Right lung (tissue), 5 donors: ENCODE results near the gene SLC25A34. TPM values are rescaled to one million over a fixed set of nuclear protein-coding genes. Genes with fewer than 3 reads are reported as not detected.

Experiments used
- DNase-seq, 2 donors: peaks; one replicate each; pipeline ENCODE4 v3.0.0-alpha.2; 2013
- polyA plus RNA-seq, 5 donors: library from polyadenylated mRNA; unstranded; fragments of 120-200 nt; gene quantifications; one replicate each; pipeline versions ENCODE4 v1.2.1 to v1.2.3, GENCODE V29; 2013; ENCODE audit warnings: inconsistent platforms in 1 of 5, low replicate concordance in 1 of 5; ENCODE audit not compliant: insufficient read length in 5 of 5, insufficient read depth in 1 of 5

Gene SLC25A34
- polyA plus RNA-seq, 5 donors, result 2.8 to 5.6 (median 4.2) TPM

DNA sequence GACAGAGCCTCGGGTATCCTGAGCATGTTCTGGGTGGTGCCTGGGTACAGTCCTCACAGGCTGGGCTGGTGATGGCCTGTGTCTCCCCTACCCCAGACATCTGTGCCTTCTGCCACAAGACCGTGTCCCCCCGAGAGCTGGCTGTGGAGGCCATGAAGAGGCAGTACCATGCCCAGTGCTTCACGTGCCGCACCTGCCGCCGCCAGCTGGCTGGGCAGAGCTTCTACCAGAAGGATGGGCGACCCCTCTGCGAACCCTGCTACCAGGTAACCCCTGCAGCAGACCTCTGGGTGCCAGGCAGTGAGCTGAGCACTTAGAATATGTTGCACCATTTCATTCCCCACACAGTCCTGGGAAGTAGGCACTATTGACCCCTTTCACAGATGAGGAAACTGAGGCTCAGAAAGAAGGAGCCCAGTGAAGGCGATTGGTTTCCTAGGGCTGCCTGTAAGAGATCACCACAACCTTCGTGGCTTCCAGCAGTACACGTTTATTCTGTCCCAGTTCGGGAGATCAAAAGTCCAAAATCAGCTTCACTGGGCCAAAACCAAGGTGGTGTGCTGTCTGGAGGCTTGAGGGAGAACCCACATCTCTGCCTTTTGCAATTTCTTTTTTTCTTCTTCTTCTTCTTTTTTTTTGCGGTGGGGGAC, 34.4 kb downstream of the SLC25A34 start:
- no peak for DNase-seq

DNA sequence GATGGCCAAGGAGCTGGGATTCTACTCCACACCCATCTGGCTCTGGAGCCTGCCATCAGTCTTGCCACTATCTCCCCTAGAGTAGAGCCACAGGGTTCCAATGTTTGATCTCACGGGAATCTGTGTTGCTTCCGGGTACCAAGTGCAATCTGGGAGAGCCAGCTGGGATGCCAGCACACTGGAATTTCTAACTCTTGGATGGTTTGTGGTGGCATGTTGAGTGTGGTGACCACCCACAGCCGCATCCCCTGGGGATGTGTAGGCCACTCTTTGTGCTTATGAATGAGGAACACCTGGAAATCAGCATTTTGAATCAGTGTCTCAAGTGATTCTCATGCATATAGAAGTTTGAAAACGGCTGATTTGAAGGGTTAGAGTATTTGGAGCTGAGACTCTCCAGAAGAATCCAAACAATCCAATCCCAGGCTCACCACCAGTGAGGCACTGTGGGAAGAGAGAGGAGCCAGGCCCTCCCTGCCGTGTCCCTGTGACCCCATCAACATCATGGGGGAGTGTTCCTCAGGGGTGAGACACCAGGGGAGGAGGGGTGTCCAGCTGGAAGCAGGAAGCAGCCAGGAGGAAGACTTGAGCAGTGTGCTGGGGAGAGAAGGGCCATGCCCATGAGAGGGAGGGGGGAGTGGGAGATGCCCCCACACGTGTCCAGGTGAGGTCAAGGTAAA, 35.9 kb downstream of the SLC25A34 start:
- no peak for DNase-seq

DNA sequence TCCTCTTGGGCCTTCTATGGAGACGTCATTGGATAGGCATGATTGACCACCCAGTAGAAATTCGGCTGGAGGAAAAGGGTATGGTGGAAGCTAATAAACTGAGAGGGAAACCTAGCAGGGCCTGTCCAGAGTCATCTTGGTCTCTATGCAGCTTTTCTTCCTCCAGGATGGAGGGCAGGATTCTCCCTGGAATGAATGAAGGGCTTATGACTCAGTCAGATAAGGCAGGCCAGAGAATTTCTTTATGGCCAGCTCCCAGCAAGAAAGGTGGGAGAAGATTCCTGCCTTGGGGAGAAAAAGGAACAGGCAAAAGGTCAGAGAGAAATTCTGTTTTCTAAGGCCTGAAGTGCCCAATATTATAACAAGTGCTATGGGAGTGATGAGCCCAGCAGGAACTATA, 39.6 kb downstream of the SLC25A34 start:
- DNase-seq, result no peak

DNA sequence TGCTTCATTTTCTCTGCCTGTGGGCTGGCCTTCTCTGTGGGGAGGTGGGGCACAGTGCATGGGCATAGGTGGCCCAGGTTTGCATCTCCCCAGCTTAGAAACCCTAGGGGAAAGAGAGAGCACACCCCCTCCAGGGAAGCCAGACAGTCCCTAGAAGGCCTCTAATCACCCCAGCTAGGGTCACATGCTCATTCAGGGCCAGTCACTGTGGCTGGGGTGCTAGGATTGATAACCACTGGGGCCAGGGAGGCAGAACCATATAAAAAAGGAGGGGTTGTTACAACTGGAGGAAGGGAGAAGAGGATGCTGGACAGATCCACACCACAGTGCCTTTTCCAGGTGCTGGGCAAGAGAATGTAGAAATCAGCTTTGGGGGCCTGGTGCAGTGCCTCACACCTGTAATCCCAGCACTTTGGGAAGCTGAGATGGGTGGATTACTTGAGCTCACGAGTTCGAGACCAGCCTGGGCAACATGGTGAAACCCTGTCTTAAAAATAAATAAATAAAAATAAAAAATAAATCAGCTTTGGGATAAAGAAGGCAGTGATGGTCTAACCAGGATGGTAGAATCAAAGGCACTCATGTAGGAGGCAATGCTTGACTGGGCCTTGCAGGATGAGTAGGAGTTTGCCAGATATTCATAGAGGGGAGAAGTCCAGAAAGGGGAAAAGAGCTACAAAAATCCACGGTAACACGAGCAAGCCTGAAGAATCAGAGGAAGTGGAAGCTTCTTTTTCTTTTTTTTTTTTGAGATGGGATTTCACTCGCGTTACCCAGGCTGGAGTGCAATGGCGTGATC, 42.0 kb downstream of the SLC25A34 start:
- DNase-seq, result no peak

DNA sequence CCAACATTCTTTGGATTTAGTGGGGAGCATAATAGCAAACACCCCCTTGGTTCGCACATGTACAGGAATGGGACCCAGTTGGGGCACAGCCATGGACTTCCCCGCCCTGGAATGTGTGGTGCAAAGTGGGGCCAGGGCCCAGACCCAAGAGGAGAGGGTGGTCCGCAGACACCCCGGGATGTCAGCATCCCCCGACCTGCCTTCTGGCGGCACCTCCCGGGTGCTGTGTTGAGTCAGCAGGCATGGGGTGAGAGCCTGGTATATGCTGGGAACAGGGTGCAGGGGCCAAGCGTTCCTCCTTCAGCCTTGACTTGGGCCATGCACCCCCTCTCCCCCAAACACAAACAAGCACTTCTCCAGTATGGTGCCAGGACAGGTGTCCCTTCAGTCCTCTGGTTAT, 49.6 kb downstream of the SLC25A34 start:
- no peak for DNase-seq

DNA sequence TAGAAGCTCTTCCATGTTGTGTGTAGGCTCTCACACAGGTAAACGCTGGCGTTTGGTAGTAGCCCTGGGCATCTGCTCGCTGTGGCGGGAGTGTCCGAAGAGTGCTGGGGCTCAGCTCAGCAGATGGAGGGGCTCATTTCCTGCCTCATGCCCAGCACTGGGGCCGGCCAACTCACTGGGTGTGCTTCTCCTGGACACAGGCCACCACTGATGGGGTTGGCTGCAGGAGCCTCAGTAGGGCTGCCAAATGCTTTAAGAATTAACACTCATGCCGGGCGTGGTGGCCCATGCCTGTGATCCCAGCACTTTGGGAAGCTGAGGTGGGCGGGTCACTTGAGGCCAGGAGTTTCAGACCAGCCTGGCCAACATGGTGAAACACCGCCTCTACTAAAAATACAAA, 50.5 kb downstream of the SLC25A34 start:
- no peak for DNase-seq

DNA sequence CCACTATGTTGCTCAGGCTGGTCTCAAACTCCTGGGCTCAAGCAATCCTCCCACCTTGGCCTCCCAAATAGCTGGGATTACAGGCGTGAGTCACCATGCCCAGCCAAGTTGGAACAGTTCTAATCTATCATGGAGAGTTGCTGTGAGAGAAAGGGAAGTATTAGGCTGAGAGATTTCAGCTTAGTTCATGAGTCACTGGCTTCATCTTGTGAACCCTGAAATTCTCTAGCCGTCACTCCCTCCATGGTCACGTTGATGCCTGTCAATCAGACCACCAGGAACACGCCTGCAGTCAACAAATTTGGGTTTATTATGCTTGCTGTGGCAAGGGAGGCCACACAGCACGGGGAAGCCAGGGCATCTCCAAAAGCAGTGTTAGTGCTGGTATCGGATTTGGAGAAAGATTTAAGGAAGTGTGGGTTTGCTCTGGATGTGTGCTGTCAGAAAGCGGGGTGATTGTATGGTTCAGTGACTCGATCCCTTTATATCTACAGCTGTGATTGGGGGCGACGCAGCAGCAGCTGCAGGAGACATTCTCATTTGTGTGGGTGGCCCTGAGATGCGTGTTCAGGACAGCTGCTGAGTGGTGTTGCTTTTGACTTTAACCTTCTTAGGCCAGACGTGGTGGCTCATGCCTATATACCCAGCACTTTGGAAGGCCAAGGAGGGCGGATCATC, 52.7 kb downstream of the SLC25A34 start:
- DNase-seq, result no peak

Other genes starting within 250 kb of the SLC25A34 start
- 10 to 100 TPM; 16.8 to 21.8 (median 20.3) TPM for gene CASP9, start 212.0 kb upstream of the SLC25A34 start, polyA plus RNA-seq
- gene DNAJC16, start 209.4 kb upstream of the SLC25A34 start, polyA plus RNA-seq, result 10 to 100 TPM; 14.8 to 19.7 (median 17.0) TPM
- gene AGMAT, start 151.2 kb upstream of the SLC25A34 start, polyA plus RNA-seq, result under 1 TPM; 0.32 to 0.67 (median 0.39) TPM
- 10 to 100 TPM; 13.3 to 24.0 (median 21.1) TPM for gene DDI2, start 118.8 kb upstream of the SLC25A34 start, polyA plus RNA-seq
- 10 to 100 TPM; 42.6 to 62.2 (median 55.3) TPM for gene PLEKHM2, start 51.9 kb upstream of the SLC25A34 start, polyA plus RNA-seq
- under 1 TPM in 3 of 5 donors, not detected in 2; 0.06 to 0.16 (median 0.16) TPM for gene TMEM82, start 6.2 kb downstream of the SLC25A34 start, polyA plus RNA-seq
- gene FBLIM1, start 22.5 kb downstream of the SLC25A34 start, polyA plus RNA-seq, result 10 to 100 TPM; 49.8 to 97.0 (median 72.9) TPM
- 1 to 10 TPM; 1.8 to 2.9 (median 2.8) TPM for gene UQCRHL, start 71.4 kb downstream of the SLC25A34 start, polyA plus RNA-seq
- 10 to 100 TPM; 53.9 to 65.8 (median 55.9) TPM for gene SPEN, start 111.4 kb downstream of the SLC25A34 start, polyA plus RNA-seq
- gene ZBTB17, start 239.8 kb downstream of the SLC25A34 start, polyA plus RNA-seq, result 10 to 100 TPM; 27.8 to 38.2 (median 31.4) TPM